ENCODE results near the gene MUL1. TPM values are rescaled to one million over a fixed set of nuclear protein-coding genes. Genes with fewer than 3 reads are reported as not detected.

The MUL1 gene
- total RNA-seq, 1 donor from 2014 or later = 42.9 TPM

- no peak for DNase-seq (ENCODE audit: extremely low spot score, unreplicated experiment)
- Mint-ChIP-seq H3K9me3 (ENCODE audit: unreplicated experiment) (no peaks in the 10 kb centered on the region), H3K27ac (ENCODE audit: unreplicated experiment) (no peak within 1 kb of the TSS), H3K4me3 (ENCODE audit: unreplicated experiment) (peak within 1 kb of the TSS; percentile 62), H3K4me1 (ENCODE audit: unreplicated experiment) (peaks cover 18% of the 10 kb centered on the region), H3K27me3 (ENCODE audit: unreplicated experiment) (peaks cover 26% of the 10 kb centered on the region), H3K36me3 (ENCODE audit: unreplicated experiment) (no peaks in the 10 kb centered on the region)
- no peak for TF ChIP-seq CTCF (IDR thresholded peaks at IDR 0.05)
Measured at GRCh38 chr1:20551945-20552727, 44.2 kb upstream of the MUL1 start, which contains the start of gene FAM43B. FAM43B (plus strand) TSS chr1:20552573; CDS start chr1:20552974, 401 bp downstream.

GRCh38 chr1:20551161-20551560 lies 43.2 kb upstream of the MUL1 start:
- peaks cover 32% of the 10 kb centered on the region for H3K27me3 Mint-ChIP-seq (ENCODE audit: unreplicated experiment)
- TF ChIP-seq CTCF (IDR thresholded peaks at IDR 0.05) = no peak
- no peak for DNase-seq (ENCODE audit: extremely low spot score, unreplicated experiment)
- no peak overlapping the region for H3K4me3 Mint-ChIP-seq (ENCODE audit: unreplicated experiment)
- H3K9me3 Mint-ChIP-seq (ENCODE audit: unreplicated experiment) = no peaks in the 10 kb centered on the region
- no peaks in the 10 kb centered on the region for H3K36me3 Mint-ChIP-seq (ENCODE audit: unreplicated experiment)
- no peak overlapping the region for H3K27ac Mint-ChIP-seq (ENCODE audit: unreplicated experiment)
- H3K4me1 Mint-ChIP-seq (ENCODE audit: unreplicated experiment) = peaks cover 18% of the 10 kb centered on the region

GRCh38 chr1:20546637-20547036 lies 38.7 kb upstream of the MUL1 start:
- Mint-ChIP-seq H3K27ac (ENCODE audit: unreplicated experiment) (no peak overlapping the region), H3K4me1 (ENCODE audit: unreplicated experiment) (peaks cover 5% of the 10 kb centered on the region), H3K27me3 (ENCODE audit: unreplicated experiment) (peaks cover 64% of the 10 kb centered on the region), H3K36me3 (ENCODE audit: unreplicated experiment) (no peaks in the 10 kb centered on the region), H3K9me3 (ENCODE audit: unreplicated experiment) (no peaks in the 10 kb centered on the region), H3K4me3 (ENCODE audit: unreplicated experiment) (no peak overlapping the region)
- no peak for DNase-seq (ENCODE audit: extremely low spot score, unreplicated experiment)
- no peak for TF ChIP-seq CTCF (IDR thresholded peaks at IDR 0.05)

- no peak overlapping the region for H3K27ac Mint-ChIP-seq (ENCODE audit: unreplicated experiment)
- peaks cover 69% of the 10 kb centered on the region for H3K27me3 Mint-ChIP-seq (ENCODE audit: unreplicated experiment)
- no peak for TF ChIP-seq CTCF (IDR thresholded peaks at IDR 0.05)
- H3K36me3 Mint-ChIP-seq (ENCODE audit: unreplicated experiment) = no peaks in the 10 kb centered on the region
- H3K4me3 Mint-ChIP-seq (ENCODE audit: unreplicated experiment) = no peak overlapping the region
- H3K9me3 Mint-ChIP-seq (ENCODE audit: unreplicated experiment) = no peaks in the 10 kb centered on the region
- DNase-seq (ENCODE audit: extremely low spot score, unreplicated experiment) = no peak
- H3K4me1 Mint-ChIP-seq (ENCODE audit: unreplicated experiment) = no peaks in the 10 kb centered on the region
Measured at GRCh38 chr1:20540281-20540680, 32.3 kb upstream of the MUL1 start.

GRCh38 chr1:20538760-20539551 lies 31.0 kb upstream of the MUL1 start:
- Mint-ChIP-seq H3K36me3 (ENCODE audit: unreplicated experiment) (no peaks in the 10 kb centered on the region), H3K4me3 (ENCODE audit: unreplicated experiment) (no peak overlapping the region), H3K27me3 (ENCODE audit: unreplicated experiment) (peaks cover 70% of the 10 kb centered on the region), H3K4me1 (ENCODE audit: unreplicated experiment) (no peaks in the 10 kb centered on the region), H3K27ac (ENCODE audit: unreplicated experiment) (no peak overlapping the region), H3K9me3 (ENCODE audit: unreplicated experiment) (no peaks in the 10 kb centered on the region)
- no peak for DNase-seq (ENCODE audit: extremely low spot score, unreplicated experiment)
- TF ChIP-seq CTCF (IDR thresholded peaks at IDR 0.05) = no peak
